Stimulated activated CD8-positive, alpha-beta memory T cell treated with anti-CD3 and anti-CD28 coated beads, Interleukin-4, amount 100 ng/mL, for 4 hours (primary cell): Measurements from ENCODE around the gene RARA.

ENCODE experiments used
- DNase-seq, 2 donors: peaks; one replicate each; pipeline ENCODE4 v3.0.0-alpha.2; 2020; ENCODE audit warnings: low read depth in 2 of 2, low spot score in 1 of 2

The RARA gene

GRCh38 chr17:40309031-40309948, at the start of gene RARA:
Gene RARA (plus strand): TSS chr17:40309180. CDS start chr17:40331219, 22,039 bp downstream.
- no peak for DNase-seq

- no peak for DNase-seq
These were observed 49.5 kb upstream of the RARA start for GRCh38 chr17:40259505-40259904.

- DNase-seq, result no peak
These were observed 48.5 kb upstream of the RARA start for GRCh38 chr17:40260528-40260927.

GRCh38 chr17:40264458-40265185, 44.4 kb upstream of the RARA start:
- no peak for DNase-seq

- DNase-seq, result no peak
These were observed 43.6 kb upstream of the RARA start for GRCh38 chr17:40265337-40265736.

GRCh38 chr17:40266882-40267281, 42.1 kb upstream of the RARA start:
- no peak for DNase-seq

- no peak for DNase-seq
These were observed 40.8 kb upstream of the RARA start for GRCh38 chr17:40268141-40268712.

- DNase-seq, result no peak
These were observed 30.6 kb upstream of the RARA start for GRCh38 chr17:40278414-40278813.

- no peak for DNase-seq
These were observed 29.6 kb upstream of the RARA start for GRCh38 chr17:40279402-40279801.

GRCh38 chr17:40281663-40282062, 27.3 kb upstream of the RARA start:
- no peak for DNase-seq

GRCh38 chr17:40283662-40284061, 25.3 kb upstream of the RARA start:
- no peak for DNase-seq

GRCh38 chr17:40284085-40284713, 24.8 kb upstream of the RARA start:
- no peak for DNase-seq

GRCh38 chr17:40286473-40286872, 22.5 kb upstream of the RARA start:
- no peak for DNase-seq

- DNase-seq, result no peak
These were observed 21.9 kb upstream of the RARA start for GRCh38 chr17:40287159-40287493.

- peak; percentile 97 for DNase-seq
These were observed 21.2 kb upstream of the RARA start, which contains the start of gene CDC6 for GRCh38 chr17:40287494-40288369. Gene CDC6 (plus strand): TSS chr17:40287879. CDS start chr17:40289421, 1,542 bp downstream.

- DNase-seq, result no peak
These were observed 18.2 kb upstream of the RARA start for GRCh38 chr17:40290629-40291280.

- no peak for DNase-seq
These were observed 17.7 kb upstream of the RARA start for GRCh38 chr17:40291281-40291664.

GRCh38 chr17:40293363-40293762, 15.6 kb upstream of the RARA start:
- DNase-seq, result no peak

GRCh38 chr17:40295488-40296436, 13.2 kb upstream of the RARA start:
- no peak for DNase-seq
